Measurements from ENCODE around the gene ZNF584.
A peak's percentile ranks its signal among the peaks of the same experiment; 100 is the strongest.
"Not testable (repeated sequence)": the region's sequence is repeated elsewhere in the genome, so short reads cannot be mapped to it uniquely, and the experiment has no call there.

Gene ZNF584

DNA sequence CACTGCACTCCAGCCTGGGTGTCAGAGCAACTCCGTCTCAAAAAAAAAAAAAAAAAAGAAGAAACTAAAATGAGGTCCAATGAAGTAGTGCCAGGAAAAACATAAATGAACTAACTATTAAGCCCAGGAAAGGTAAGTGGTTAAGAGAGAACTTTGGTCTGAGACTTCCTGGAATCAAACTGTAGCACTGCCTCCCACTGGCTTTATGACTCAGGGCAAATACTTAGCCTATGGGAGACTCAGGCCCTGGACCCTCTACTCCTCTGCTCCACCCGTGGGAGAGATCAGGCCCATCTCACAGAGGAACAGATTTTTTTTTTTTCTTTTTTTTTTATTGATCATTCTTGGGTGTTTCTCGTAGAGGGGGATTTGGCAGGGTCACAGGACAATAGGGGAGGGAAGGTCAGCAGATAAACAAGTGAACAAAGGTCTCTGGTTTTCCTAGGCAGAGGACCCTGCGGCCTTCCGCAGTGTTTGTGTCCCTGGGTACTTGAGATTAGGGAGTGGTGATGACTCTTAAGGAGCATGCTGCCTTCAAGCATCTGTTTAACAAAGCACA is 4.5 kb upstream of the ZNF584 start:
- not testable (repeated sequence) for DNase-seq (ENCODE audit: low read depth in 2 of 2)

DNA sequence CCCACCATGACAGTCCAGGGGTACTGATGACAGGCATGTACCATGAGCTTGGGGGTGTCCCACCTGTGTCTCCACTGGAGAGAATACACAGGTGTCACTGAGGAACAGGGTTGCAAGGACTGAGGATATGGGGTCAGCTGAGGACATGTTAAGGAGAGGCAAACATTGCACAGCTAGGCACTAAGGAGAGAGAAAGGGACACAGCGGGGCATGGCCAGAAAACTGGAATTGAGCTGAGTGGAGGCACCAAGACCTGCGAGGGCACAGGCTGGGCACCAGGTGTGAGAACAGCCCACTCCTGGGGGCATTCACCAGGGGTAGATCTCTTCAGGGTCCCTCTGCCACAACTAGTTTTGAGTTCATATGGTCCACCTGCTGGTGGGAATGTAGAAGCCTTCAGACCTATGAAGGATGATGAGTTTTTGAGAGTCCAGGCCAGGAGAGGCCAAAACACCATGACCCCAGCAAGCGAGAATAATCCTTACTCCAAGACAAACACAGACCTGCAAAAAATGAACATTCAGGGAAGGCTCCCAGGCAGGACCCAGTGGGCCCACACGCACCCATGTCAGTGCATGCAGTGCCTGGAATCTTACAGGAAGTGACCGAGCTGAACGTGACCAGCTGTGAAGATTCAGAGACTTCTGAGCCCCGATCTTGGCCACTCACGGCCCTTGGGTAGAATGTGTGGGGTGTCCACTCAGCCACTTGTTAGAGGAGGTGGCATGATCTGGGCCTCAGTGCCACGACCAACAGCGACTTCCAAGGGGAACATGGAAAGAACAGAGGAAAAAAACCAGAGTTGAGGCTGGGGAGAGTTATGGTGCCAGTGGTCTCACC is 1.4 kb upstream of the ZNF584 start:
- DNase-seq (ENCODE audit: low read depth in 2 of 2): no peak

DNA sequence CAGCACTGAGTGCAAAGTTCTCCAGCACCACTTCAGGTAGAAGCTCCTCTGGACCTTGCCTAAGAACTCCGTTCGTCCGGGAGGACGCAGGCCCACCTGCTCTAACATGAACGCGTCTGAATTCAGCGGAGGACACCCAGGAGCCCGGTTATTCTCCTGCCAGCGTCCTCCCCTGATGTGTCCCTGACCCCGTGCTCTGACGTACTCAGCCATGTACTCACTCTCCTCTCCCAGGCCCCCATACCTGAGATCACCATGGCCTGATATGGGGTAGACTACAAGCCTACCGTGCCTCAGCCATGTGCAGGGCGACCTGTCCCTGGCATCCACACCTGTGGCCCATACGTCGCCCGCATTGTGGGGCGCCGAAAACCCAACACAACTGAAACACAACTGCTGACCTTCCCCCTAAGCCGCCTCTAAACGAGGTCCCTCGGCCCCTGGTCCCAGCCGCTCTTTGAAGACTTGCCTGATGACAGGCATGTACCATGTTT is 744 bp upstream of the ZNF584 start:
- no peak for DNase-seq (ENCODE audit: low read depth in 2 of 2)

DNA sequence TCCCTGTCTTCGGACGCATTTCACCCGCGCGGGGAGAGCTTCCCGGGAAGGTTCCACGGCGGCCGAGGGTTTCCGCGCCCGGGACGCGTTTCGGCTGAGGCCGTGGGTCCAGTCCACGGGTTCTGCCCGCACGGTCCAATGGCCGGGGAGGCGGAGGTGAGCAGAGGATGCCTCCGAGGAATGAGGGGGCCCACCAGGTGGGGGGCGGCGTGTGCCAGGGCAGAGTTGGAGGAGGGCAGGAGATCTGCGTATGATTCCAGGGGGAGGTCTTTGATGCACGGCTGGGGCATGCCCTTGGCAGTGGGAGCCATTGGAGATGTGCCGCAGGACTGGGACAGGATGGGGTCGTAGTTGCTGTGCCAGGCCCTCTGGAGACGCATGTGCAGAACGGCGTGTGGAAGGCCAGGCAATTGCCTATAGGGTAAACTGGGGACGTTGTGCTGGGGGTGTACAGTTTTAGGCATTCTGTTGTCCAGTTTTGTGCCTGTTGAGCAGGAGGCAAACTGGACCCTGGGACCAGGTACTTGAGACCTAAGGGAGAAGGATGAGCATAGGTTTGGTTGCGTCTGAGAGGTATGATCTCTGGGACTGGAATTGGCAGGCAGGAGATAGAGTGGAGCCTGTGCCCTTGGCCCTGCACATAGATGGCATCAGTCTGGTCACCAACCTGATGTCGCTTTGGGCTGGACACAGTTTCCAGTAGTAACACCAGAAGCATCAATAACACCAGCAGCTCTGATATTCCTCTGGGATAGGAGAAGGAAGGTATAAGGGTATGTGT is 751 bp downstream of the ZNF584 start:
- no peak for DNase-seq (ENCODE audit: low read depth in 2 of 2)

DNA sequence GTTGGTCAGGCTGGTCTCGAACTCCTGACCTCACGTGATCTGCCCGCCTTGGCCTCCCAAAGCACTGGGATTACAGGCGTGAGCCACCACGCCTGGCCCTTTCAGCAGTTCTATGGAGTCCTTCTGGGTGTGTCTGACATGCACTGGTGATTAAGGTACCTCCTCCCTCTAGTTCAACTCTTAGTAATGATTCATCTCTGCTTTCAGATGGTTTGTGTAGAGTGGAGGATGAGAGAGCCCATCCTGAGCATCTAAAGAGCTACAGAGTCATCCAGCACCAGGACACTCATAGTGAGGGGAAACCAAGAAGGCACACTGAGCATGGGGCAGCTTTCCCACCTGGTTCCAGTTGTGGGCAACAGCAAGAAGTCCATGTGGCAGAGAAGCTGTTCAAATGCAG is 8.2 kb downstream of the ZNF584 start:
- no peak for DNase-seq (ENCODE audit: low read depth in 2 of 2)

DNA sequence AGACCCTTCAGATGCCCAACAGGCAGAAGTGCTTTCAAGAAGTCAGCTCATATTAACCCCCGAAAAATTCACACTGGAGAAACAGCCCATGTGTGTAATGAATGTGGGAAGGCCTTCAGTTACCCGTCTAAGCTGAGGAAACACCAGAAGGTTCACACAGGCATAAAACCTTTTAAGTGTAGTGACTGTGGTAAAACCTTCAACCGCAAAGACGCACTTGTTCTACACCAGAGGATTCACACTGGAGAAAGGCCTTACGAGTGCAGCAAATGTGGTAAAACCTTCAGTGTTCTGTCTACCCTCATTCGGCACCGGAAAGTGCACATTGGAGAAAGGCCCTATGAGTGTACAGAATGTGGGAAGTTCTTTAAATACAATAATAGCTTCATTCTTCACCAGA is 8.6 kb downstream of the ZNF584 start:
- DNase-seq (ENCODE audit: low read depth in 2 of 2): no peak

DNA sequence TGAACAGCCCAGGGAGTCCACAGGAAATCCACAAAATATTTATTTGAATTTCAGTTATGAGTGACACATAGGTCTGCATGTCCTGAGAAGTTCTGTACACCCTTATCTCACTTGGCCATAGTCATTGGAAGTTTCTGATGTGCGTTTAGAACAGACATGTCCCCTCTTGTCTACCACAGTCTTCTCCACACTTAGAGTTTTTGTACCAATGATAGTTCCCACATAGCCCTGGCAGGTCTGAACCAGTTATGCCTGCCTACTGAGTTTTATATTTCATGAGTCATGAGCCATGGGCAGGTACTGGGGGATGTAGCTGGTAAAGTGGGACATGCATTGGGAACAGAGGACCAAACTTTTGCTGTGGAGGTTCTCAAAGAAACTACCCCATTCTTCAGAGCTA is 20.2 kb downstream of the ZNF584 start:
- no peak for DNase-seq (ENCODE audit: low read depth in 2 of 2)

DNA sequence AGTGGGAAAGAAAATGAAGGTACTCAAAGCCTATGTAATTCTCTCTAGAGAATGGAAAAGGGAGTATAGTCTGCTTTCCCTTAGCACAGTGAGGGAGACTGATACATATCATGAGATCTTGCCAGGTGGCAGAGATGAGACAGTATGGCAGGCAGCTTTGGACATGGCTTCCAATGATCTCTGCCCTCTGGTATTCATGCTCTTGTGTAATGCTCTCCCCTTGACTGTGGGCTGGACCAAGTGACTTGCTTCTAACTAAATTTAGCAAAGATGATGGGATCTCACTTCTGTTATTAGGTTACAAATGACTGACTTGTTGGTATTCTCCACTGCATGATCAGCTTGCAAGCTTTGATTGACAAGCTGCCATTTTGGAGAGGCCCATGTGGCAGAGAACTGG is 21.3 kb downstream of the ZNF584 start:
- no peak for DNase-seq (ENCODE audit: low read depth in 2 of 2)

DNA sequence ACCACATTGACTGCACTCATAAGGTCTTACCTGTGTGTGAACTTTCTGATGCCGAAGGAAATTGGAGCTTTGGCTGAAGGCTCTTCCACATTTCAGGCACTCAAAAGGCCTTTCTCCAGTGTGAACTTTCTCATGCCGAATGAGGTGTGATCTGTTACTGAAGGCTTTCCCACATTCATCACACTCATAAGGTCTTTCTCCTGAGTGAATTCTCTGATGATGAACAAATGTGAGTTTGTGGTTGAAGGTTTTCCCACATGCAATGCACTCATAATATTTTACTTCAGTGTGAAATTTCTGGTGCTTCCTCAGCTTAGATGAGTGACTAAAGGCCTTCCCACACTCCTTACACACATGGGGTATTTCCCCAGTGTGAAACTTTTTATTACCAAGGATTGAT is 25.8 kb downstream of the ZNF584 start:
- DNase-seq (ENCODE audit: low read depth in 2 of 2): no peak

DNA sequence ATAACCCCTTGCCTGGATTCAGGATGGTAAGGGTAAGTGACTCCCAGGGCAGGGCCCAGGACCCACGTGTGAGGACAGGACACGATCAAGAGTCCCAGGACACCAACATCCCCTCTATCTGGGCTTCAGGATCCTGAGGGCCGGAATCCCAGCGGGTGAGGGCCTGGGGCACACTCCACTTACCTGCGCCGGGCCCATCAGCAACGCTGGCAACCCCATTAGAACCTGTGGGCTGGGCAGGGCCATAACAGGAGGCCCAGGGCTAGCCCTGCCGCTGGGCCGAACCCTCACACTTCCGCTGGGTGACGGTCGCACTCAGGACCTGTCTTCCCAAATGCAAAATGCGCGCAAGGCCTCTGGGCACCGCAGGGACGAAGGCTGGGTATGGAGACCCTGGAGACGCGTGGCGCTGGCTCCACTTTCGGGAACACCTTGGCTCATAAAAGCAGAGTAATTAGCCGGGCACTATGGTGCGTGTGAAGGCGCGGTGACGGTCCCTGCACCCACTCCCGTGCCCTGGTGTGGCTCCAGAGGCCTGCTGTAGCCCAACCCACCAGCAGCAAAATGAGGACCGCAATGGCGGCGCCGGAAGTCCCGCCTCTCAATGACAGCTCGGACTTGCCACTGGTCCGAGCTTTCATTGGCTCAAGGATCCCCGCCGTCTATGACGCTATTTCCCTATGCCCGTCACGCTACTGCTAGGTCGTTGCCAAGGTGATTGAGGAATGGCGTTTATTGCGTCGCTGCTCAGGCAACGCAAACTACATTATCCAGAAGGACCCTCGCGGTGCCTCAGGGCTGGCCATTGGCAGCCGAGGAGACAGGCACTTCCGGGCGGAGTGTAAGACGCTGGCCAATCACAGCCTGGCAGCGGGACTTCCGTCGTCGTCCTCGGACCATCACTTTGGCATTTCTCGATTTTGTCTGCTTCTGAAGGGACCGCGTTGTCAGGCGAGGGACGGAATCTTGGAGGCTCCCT is 31.4 kb downstream of the ZNF584 start, which contains the start of gene ZNF132:
ZNF132 (minus strand) TSS at position 578 of the 979 bp plus-strand sequence; CDS start at position 246, 332 bp downstream.
- peak; percentile 82 to 85 for DNase-seq (ENCODE audit: low read depth in 2 of 2)

DNA sequence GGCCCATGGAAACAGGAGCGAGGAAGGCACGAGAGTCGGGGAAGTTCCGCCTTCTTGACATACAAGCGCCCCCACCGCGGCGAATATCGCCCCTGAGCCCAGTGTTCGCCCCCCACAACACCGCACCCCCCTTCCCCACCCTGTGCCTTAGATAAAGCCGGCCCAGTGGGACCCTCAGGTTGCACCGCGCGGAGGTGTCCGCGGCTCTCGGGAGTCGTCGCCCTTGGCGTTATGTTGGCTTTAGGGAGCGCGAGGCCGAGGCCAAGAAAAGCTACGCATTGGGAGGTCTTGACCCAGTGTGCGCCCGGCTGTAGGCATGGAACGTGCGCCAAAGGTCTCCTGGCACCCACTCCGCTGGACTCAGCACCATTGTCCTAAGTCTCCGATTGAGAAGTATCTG is 32.1 kb downstream of the ZNF584 start:
- DNase-seq (ENCODE audit: low read depth in 2 of 2): no peak

DNA sequence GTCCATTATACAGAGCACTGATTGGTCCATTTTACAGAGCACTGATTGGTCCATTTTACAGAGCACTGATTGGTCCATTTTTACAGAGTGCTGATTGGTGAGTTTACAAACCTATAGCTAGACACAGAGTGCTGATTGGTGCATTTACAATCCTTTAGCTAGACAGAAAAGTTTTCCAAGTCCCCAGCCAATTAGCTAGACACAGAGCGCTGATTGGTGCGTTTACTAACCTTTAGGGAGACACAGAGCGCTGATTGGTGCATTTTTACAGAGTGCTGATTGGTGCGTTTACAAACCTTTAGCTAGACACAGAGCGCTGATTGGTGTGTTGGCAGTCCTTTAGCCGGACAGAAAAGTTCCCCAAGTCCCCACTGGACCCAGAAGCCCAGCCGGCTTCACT is 34.5 kb downstream of the ZNF584 start:
- not testable (repeated sequence) for DNase-seq (ENCODE audit: low read depth in 2 of 2)

DNA sequence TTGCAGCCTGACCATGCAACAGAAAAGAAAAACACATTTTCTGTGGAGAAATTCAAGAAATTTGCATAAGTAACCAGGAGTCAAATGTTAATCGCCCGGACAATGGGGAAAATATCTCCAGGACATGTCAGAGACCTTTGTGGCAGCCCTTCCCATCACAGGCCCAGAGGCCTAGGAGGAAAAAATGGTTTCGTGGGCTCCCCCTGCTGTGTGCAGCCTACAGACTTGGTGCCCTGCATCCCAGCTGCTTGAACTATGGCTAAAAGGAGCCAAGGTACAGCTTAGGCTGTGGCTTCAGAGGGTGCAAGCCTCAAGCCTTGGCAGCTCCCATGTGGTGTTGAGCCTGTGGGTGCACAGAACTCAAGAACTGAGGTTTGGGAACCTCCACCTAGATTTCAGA is 40.4 kb downstream of the ZNF584 start:
- not testable (repeated sequence) for DNase-seq (ENCODE audit: low read depth in 2 of 2)

DNA sequence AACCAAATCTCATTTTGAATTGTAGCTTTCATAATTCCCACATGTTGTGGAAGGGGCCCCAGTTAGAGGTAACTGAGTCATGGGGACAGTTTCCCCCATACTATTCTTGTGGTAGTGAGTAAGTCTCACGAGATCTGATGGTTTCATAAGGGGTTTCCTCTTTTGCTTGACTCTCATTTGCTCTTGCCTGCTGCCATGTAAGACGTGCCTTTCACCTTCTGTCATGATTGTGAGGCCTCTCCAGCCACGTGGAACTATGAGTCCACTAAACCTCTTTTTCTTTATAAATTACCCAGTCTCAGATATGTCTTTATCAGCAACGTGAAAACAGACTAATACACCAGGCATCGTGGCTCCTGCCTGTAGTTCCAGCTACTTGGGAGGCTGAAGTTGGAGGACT is 41.5 kb downstream of the ZNF584 start:
- DNase-seq (ENCODE audit: low read depth in 2 of 2): not testable (repeated sequence)

DNA sequence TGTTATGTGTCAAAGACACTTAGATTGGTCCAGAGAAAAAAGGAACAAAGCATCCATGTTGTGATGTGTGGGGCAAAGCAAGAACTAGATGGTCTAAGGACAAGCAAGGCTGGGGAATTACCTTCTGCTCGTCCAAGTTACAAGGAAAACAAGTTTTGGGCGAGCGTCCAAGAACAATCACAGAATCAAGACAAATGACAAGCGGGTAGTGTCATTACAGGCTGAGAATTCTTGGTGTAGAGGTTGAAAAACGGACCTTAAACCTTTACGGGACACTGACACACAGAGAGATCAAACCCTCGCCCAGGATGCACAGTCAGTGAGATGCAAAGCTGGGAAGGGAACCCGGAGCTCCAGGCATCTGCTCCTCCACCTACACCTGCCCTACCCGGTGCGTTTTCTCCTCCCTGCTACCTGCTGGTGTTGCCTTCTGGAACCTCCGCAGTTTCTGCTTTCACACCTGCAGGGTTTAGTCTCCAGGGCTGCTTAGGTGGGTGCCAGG is 42.5 kb downstream of the ZNF584 start:
- no peak for DNase-seq (ENCODE audit: low read depth in 2 of 2)

DNA sequence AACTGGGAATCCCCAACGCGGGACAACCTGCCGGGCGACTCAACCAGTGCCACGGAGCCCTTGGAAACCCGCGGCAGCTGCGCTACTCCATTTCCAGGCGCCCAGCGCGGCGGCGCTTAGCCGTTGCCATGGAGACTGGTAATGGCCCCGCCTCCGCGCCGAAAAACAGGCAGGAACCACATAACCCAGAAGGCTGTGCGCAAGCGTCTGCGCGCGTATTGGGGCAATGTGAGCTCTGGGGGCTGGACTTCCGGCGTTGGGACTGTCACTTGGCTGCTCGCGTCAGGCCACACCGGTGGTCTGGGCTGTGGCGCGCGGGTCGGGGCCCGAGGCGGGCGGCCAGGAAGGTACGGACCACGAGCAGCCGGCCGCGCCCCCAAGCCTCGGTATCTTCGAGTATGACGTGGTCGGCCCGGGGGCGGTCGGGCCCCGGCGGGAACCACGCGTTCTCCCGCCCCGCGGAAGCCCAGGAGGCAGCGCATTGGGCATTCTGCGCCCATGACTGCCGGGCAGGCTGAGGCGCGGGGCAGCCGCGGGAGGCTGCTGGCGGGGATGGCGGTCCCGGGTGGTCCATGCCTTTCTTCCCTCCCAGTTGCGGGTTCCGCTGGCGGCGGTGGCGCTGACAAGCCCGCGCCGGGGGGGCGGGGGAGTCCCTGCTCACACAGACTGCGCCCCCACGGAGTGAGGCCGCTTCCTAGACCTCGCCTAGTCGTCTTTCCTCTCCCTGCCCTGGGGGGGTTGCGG is 43.1 kb downstream of the ZNF584 start, which contains the start of gene ZNF324B:
ZNF324B (plus strand) TSS at position 265 of the 744 bp plus-strand sequence. CDS start 2,080 bp downstream, outside the sequence.
- peak; percentile 91 to 94 for DNase-seq (ENCODE audit: low read depth in 2 of 2)

DNA sequence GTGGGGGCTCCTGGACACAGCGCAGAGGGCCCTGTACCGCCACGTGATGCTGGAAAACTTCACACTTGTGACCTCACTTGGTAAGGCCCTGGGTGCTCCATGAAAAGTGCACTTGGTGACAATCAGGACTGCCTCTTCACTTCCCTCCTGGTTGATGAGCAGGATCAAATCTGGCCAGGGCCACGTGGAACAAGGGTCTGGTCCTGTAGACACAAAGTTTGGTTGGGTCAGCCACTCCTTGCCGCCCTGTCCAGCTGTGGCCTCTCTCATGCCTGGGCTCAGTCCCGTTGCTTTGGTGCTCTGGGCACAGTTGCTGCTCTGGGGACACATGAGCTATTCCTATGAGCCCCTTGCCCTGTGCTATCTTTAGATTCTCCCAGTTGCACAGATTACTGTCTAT is 45.3 kb downstream of the ZNF584 start:
- no peak for DNase-seq (ENCODE audit: low read depth in 2 of 2)

DNA sequence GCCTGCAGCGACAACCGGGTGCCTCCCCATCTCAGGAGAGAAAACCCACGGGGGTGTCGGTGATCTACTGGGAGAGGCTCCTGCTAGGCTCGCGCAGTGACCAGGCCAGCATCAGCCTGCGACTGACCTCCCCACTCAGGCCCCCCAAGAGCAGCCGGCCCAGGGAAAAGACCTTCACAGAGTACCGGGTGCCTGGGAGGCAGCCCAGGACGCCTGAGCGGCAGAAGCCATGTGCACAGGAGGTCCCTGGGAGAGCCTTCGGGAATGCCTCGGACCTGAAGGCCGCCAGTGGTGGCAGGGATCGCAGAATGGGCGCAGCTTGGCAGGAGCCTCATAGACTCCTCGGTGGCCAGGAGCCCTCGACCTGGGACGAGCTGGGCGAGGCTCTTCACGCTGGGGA is 46.9 kb downstream of the ZNF584 start:
- DNase-seq (ENCODE audit: low read depth in 2 of 2): no peak

DNA sequence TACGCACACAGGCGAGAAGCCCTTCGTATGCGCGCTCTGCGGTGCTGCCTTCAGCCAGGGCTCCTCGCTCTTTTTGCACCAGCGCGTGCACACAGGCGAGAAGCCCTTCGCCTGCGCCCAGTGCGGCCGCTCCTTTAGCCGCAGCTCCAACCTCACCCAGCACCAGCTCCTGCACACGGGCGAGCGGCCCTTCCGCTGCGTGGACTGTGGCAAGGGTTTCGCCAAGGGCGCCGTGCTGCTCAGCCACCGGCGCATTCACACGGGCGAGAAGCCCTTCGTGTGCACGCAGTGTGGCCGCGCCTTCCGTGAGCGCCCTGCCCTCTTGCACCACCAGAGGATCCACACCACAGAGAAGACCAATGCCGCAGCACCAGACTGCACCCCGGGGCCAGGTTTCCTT is 47.7 kb downstream of the ZNF584 start:
- DNase-seq (ENCODE audit: low read depth in 2 of 2): no peak

DNA sequence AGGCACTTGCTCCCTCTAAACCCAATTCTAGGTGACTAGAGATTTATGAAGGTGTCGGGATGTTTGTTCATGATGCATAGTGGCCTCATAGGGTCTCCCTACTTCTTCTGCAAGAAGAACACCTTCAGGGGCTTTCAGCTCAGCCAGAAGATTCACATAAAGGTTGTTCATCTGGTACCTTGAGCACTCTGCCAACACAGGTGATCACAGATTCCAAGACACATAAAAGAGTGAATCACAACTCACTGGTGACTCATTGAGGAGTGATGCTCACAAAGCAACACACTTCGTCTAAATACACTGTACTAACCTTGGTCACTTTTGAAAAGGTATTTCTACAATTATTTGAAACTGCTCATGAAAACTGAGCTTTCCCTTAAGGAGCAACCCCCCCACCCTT is 51.6 kb downstream of the ZNF584 start:
- no peak for DNase-seq (ENCODE audit: low read depth in 2 of 2)

Data from activated CD4-positive, alpha-beta T cell treated with anti-CD3 and anti-CD28 coated beads for 24 hours (primary cell).